SKM-1 treated with dmso at 0.1 percent for 144 hours (cell line): ENCODE data around the gene IKZF5.
A peak's percentile ranks its signal among the peaks of the same experiment; 100 is the strongest.

Source experiments
- DNase-seq: peaks from one replicate; lab custom pipeline; 2025; ENCODE audit not compliant: unreplicated experiment; lab: John Stamatoyannopoulos, UW

IKZF5 gene

DNA sequence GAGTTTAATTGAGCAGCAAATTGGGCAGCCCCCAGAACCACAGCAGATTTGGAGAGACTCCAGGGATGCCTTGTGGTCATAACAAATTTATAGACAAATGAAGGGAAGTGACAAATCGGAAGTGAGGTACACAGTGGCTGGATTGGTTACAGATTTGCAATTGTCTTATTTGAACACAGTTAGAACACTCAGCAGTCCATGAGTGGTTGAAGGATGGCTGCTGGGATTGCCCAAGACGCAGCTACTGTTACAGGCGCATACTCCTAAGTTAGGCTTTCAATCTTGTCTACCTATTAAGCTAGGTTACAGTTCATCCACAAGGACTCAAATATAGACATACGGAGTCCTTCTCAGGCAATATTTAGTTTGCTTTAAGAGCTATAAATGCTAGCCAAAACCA is 7.6 kb upstream of the IKZF5 start:
- no peak for DNase-seq

DNA sequence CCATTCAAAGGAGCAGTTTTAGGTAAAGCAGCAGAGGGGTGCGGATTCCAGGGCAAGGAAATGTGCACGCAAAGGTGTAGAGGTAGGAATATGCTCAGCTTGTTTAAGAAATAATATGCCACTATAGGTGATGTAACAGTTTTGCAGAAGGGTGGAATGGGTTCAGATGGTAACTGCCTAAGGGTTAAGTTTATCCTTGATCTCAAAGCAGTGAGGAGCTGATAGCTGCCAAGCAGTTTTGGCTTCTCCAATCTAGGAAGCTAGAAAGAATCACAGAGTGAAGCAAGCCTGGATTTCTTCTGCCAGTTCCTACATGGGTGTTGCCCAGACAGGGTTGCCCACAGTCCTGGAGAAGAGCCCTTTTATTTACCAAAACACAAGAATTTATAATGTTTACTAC is 6.2 kb upstream of the IKZF5 start:
- no peak for DNase-seq

DNA sequence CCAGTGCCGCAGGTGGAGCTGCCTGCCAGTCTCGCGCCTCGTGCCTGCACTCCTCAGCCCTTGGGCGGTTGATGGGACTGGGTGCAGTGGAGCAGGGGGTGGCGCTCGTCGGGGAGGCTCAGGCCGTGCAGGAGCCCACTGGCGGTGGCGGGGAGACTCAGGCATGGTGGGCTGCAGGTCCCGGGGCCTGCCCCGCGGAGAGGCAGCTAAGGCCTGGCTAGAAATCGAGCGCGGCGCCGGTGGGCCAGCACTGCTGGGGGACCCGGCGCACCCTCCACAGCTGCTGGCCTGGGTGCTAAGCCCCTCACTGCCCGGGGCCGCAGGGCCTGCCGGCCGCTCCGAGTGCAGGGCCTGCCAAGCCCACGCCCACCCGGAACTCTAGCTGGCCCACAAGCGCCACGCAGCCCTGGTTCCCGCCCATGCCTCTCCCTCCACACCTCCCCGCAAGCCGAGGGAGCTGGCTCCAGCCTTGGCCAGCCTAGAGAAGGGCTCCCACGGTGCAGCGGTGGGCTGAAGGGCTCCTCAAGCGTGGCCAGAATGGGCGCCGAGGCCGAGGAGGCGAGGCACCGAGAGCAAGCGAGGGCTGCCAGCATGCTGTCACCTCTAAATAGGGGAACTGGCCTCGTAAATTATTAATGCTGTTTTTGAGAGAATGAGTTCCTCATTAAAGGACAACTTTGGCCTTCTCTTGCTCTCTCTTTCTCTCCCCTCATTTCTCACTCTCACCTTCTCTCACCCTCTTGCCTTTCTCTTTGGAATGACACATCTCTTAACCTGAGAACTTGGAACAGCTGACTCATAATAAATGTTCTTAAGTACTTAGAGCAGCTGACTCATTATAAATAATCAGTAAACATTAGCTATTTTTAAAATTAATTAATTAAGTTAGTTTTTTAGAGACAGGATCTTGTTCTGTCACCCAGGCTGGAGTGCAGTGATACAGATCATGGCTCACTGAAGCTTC is 5.1 kb upstream of the IKZF5 start:
- DNase-seq, result no peak

DNA sequence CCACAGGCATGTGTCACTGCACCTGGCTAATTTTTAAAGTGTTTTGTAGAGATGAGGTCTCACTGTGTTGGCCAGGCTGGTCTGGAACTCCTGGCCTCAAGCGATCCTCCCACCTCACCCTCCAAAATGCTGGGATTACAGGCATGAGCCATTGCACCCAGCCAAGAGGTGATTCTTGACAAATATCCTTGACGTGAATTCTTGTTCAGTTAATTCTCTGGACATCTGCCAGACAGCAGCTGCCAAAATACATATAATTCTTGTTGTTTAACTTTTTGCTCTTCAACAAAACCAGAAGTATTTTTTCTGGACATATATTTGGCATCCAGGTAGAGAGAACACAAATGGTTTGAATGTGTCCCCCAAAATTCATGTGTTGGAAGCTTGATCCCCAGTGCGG is 3.4 kb upstream of the IKZF5 start:
- no peak for DNase-seq

DNA sequence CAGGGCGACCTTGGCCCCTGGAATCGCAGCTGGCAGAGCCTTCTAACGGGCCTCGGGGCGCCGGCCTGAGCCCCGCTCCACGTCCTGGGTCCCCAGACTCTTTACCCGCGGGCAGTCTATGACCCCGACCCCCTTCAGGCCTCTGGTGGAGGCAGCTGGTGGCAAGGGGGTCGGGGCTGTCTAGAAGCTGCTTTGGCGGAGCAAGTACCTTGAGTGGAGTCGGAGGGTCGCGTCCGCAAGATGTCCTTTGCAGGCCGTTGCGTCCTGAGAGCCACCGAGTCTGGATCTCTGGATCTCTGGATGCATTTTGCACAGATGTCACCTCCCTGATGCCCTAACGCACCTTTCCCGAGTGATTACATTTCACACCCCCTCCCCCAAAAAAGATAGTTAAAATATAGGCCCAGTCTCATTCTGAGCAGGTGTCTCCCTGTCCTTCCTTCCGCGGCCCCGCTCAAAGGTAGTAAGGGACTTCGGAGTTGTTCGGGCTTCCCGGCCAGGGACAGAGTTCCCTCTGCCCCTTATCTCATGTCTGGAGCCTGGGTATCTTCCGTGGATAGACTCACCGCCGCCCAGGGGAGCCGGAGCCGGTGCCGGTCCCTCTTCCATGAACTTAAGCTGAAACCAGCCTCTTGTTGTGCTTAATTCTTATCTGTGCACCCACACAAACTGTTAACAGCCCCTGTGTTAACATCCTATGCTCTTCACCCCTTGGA is 668 bp upstream of the IKZF5 start:
- no peak for DNase-seq

DNA sequence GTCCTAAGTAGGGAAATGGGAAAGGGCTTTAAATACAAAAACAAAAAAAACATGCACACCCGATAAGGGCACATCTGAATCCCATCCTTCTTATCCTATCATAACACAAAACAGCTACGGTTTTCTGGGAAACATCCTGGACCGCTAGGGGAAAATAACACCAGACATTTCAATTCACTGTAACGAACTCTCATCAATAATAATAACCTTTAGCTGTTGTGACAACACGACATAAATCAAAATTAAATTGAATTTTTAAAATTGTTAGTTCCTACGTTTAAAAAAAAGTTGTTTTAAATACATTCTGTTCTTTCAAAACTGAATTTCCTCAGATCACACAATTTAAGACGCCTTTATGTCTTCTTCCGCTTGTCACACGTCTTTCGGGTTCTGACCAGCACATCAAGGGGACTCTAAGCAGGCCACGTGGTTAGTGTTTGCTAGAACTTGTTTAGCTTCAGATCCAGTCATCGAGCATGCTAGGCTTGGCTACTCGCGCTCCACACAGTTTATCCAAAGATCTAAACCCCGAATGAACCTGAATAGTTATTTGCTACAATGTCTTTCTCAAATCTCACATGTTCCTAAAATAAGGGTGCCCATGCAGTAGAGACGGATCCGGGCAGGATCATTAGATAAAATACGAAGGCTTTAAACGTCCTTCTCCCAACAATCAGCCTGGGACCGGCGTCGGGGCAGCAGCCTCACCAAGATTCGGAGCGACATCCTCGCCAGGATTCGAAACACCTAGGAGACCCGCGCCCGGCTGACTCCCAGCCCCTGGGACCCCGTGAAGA is 839 bp downstream of the IKZF5 start:
- peak; percentile 44 for DNase-seq

DNA sequence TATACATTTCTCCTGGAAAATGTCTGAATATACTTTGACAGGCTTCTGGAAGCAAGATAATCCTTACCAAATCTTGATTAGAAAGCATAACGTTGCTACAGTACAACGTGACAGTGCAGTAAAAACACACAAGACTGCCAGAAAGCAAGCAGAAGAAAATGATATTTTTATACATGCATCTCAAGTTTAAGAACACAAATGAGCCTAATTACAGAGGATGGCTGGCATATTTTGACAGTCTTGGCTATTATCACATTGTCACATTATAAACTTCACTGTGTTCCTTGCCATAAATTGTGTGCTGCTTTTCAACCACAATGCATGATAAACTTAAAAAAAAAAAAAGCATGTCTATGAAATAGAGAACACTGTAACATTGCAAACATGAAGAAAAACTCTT is 4.3 kb downstream of the IKZF5 start:
- DNase-seq, result no peak

DNA sequence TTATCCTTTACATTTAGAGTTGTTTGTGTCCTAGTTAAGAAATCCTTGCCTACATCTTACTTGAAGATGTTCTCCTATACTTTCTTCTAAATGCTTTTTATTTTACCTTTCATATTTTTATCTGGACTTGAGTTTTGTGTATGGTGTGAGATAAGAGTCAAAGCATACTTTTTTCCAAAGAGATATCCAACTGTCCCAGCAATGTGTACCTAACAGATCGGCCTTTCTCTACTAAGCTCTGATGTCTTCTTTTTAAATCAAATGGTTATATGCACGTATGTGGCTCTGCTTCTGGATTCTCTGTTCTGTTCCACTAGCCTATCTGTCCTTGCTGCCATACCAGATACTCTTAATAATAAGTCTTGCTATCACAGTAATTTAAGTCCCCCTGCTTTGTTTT is 7.2 kb downstream of the IKZF5 start:
- DNase-seq, result no peak

DNA sequence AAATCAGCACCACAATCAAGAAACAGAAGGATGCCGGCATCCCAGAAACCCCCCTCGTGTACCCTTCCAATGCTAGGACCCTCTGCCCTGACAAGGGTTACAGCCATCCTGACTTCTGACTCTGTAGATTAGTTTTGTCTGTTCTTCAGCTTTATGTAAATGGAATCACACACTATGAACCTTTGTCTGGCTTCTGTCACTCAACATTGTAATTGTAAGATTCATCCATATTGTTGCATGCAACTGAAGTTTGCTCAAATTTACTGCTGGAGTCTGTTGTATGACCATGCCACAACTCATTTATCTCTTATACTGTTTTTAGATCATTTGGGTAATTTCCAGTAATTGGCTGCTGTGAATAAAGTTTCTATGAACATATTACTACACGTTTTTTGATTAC is 8.4 kb downstream of the IKZF5 start:
- DNase-seq, result no peak

DNA sequence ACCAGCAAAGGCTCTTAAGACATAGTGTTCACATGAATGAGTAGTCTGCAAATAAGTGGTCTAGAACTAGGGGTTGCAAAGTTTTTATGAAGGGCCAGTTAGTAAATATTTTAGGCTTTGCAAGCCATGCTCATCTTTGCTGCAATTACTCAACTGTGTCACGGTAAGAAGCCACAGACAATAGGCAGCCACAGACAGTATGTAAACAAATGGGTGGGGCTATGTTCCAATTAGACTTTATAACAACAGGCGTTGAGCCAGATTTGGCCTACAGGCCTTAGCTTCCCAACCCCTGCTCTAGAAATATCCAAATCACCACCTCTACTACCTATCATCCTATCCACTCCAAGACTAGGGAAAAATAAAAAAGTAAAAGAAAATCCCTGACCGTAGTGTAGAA is 9.2 kb downstream of the IKZF5 start:
- no peak for DNase-seq

DNA sequence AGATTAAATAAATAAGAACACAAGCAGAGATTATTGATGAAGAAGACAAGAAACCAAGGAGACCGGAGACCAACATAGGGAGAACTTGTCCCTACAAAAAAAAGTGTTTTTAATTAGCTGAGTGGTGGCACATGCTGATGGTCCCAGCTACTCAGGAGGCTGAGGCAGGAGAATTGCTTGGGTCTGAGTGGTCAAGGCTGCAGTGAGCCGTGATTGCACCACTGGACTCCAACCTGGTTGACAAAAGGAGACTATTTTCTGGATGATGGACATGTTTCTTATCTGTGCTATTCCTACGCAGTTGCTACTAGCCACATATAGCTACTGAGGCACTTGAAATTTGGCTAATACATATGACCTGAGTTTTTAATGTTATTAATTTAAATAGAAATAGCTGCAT is 9.7 kb downstream of the IKZF5 start:
- no peak for DNase-seq

DNA sequence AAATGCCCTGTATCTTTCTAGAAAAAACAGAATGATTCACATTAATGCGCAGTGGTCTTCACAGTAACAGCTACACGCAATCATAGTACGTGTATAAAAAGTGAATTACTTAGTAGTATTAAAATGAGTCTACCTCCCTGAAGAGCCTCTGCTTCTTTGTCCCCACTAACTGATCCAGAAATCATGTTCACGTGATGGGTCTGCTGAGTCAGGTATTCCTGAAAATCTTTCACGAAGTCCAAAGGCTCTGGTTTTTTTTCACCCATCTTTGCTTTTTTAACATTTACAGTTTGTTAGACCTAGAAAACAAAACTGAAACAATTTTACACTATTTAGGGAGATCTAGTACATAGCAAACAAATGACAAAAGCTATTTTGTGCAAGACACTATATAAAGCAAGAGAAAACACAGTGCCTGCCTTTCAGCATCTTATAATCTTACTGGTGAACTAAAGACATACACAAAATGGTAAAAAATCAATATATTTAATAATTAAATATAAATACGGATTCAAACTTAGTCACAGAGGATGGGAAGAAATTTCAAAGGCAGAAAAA is 10.2 kb downstream of the IKZF5 start:
- DNase-seq, result no peak

DNA sequence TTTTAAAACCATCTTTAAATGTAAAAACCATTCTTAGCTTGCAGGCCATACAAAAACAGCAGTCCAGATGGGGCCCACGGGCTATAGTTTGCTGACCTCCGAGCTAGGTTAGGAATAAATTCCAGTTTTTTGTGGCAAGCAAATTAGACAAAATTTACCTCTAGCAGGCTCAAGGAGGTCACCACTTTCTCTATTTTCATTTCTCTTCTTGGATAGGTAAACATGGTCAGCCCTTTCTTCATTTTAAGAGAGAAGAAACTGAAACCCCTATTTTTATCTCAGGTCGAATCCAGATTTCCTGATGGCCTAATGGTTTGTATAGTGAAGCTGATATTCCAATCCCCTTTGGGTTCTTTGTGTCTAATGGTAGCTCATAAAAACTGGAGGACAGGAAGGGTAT is 10.7 kb downstream of the IKZF5 start:
- no peak for DNase-seq

DNA sequence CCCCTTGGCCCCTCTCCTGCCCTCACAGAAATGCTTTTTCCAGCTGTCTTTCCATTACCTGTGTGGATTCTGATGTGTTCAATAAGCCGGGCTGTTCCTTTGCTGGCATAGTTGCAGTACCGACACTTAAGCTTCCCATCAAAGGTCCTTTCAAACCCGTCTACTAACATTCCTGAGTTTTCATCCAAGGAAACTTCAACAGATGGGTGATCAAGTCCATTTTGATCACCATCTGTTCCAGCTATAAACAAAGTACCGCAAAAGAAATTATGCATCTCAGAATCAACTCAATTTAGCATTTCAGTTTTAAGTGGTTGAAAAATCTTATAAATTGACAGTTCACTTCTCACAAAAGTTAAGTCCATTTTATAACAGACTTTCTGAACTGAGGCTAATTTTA is 12.7 kb downstream of the IKZF5 start:
- DNase-seq, result no peak

DNA sequence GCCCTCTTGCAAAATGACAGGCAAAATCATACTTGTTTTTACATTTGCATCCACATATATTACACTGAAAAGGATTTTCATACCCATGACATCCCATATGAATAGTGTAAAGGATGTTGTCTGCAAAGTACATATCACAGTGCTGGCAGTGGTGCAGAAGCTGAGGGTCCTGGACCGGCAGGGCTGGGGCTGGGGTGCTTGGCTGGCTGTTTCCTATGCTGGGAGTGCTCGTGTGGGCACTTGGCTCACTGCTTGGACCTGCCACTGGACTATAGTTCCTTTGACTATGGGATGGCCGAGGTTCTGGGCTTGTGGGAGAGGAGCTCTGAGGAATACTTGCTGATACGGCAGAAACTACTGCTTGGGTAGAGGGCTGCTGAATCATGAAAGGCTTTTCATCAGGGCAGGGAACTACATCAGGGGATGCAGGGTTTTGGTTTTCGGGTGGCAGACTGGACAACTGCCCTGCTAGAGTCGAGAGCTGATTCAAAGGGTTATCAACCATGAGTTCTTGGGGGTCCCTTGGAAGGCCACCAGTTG is 14.7 kb downstream of the IKZF5 start:
- DNase-seq, result no peak

DNA sequence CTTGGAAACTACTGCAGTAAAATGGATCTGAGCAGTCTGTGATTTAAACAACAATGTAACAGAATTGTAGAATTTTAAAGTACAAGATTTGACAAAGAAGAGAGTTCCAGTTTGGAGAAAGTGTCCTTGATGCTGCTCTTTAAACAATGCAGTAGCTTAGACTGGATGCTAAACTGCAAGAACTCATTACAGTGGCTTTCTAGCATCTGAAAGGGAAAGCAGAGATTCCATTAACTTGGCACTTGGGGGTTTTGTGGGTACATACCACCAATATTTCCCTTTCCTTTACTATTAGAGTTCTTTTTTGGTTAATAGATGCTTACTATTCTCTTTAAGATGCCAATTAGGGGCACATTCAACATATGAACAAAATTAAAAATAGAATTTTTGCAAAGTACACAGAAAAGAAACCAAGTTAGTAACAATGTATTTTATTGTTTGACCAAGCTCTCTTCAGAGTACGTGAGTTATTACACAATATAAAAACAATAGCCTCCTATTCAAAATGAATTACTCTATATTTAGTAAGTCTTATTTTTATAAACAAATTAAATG is 16.5 kb downstream of the IKZF5 start:
- no peak for DNase-seq

DNA sequence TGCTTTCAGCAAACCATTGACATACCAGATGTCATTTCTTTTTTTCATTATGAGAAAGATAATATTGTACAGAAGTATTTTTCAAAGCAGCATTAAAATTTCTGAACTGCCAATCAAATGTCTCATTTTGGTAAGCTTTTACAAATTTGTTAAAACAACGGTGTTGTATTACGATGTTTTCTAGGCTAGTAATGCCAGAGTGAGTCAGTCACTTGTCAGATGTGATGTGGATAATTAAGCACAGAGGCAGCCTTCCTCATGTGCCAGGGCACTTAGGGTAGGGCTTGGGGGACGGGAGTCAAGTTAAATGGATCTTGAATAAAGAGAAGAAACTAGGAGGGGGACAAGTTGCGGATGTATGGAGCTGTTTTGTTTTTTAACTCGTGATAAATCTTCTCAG is 18.3 kb downstream of the IKZF5 start:
- no peak for DNase-seq

DNA sequence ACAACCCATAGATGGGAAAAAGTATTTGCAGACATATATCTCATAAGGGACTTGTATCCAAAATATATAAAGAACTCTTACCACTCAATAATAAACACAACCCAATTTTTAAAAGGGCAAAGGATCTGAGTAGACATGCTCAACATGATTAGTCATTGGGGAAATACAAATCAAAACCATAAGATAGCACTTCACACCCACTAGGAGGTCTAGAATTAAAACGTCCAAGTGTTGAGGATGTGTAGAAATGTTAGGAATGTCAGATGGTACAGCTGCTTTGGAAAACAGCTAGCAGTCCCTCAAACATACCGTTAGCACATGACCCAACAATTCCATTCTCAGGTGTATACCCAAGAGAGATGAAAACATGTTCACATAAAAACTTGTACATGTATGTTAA is 20.1 kb downstream of the IKZF5 start:
- no peak for DNase-seq

DNA sequence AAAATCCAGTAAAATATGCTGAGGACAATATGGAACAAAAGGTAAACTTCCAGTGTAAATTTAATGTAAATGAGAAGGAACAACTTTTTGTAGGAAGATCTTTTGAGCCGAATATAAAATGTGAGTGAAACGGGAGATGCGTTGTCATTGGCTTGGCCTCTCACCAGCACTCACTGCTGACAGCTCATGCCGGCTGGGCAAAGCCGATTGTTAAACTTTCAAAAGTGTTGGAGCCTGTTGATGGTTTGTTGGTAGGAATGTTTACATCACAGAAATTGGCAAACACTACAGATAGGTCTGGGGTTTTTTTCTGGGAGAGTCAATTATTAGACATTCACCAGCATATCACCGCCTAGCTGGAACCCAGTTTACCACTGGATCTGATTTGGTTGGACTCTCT is 22.3 kb downstream of the IKZF5 start:
- DNase-seq, result no peak

DNA sequence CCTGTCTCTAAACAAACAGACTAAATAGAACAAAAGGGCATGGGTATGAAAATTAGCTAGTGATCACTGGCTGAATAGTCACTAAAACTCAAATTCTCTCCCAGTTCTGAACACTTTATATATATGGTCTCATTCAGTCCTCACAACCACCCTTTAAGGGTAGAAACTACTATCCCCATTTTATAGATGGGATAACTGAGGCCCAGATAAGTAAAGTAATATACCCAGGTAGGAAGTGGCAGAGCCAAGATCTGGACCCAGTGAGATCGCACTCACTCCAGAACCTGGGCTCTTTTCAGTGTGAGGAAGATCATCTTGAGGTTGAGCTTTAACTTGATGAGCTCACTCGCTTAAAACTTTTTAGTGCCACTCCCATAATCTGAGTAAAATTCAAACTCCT is 23.9 kb downstream of the IKZF5 start:
- no peak for DNase-seq

DNA sequence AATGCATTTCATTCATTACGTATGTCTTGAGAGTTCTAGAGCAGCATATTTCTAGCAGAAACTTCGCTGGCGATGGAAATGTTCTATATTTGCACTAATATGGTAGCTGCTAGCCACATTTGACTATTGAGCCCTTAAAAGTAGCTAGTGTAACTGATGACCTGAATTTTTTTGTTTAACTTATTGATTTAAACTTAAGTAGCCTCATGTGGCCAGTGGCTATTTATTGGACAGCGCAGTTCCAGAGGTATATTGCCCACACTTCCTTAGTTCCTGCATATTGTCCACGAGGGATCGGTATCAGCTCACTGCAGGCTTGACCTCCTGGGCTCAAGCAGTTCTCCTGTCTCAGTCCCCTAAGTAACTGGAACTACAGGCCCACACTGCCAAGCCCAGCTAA is 24.7 kb downstream of the IKZF5 start:
- no peak for DNase-seq
